Activated CD8-positive, alpha-beta T cell treated with anti-CD3 and anti-CD28 coated beads for 36 hours (primary cell): ENCODE data around the gene CWC27. TPM values are rescaled to one million over a fixed set of nuclear protein-coding genes. Genes with fewer than 3 reads are reported as not detected.

Experiments used
- ATAC-seq: fragments of 200-7000 bp; cut with Tn5 transposase; one replicate; pipeline ENCODE4 v1.10.0; 2021; ENCODE audit warnings: mild to moderate bottlenecking, moderate library complexity
- CTCF ChIA-PET: fragments of 350-600 bp; sonication (Branson Sonifier 250); formaldehyde crosslinking; loops from one replicate; lab custom pipeline; 2021; ENCODE audit warnings: antibody characterized with exemption; lab: Charles Lee
- POLR2A ChIA-PET: fragments of 350-600 bp; sonication (Branson Sonifier 250); formaldehyde crosslinking; loops from one replicate; lab custom pipeline; 2021; ENCODE audit warnings: antibody characterized with exemption; lab: Charles Lee
- DNase-seq: peaks from one replicate; pipeline ENCODE4 v3.0.0-alpha.2; 2020
- H3K27ac Mint-ChIP-seq: one replicate; pipeline ENCODE4 v1.8.0; 2021; ENCODE audit warnings: mild to moderate bottlenecking, mixed read lengths
- H3K27me3 Mint-ChIP-seq: one replicate; pipeline ENCODE4 v1.8.0; 2021; ENCODE audit warnings: mixed read lengths
- H3K36me3 Mint-ChIP-seq: one replicate; pipeline ENCODE4 v1.8.0; 2021; ENCODE audit warnings: low read depth, mixed read lengths
- H3K4me1 Mint-ChIP-seq: one replicate; pipeline ENCODE4 v1.8.0; 2021; ENCODE audit warnings: low read depth, mixed read lengths
- H3K4me3 Mint-ChIP-seq: one replicate; pipeline ENCODE4 v1.8.0; 2021; ENCODE audit warnings: mild to moderate bottlenecking, moderate library complexity, mixed read lengths
- H3K9me3 Mint-ChIP-seq: one replicate; pipeline ENCODE4 v1.8.0; 2021; ENCODE audit warnings: mixed read lengths
- intact Hi-C: fragments of 100-400 bp; cut with micrococcal nuclease; formaldehyde crosslinking; loops from one replicate; pipeline ENCODE4 v1.10.0; 2022
- total RNA-seq, 2 experiments: library from RNA; stranded (reverse); gene quantifications; one replicate each; pipeline ENCODE4 v1.2.3, GENCODE V29; 2021
- TF ChIP-seq, protein P1 (sequence below): fragments of 200-600 bp; IDR thresholded peaks from one replicate; pipeline ENCODE4 v1.8.0; 2022; ENCODE audit warnings: antibody characterized with exemption, mild to moderate bottlenecking

CWC27 gene
- total RNA-seq, 2 experiments from 2014 or later: 32.3 to 38.1 TPM

- H3K27me3 Mint-ChIP-seq: no peaks in the 10 kb centered on the region
- intact Hi-C loops: no loop called here
- POLR2A ChIA-PET: no interaction called here
- no peaks in the 10 kb centered on the region for H3K9me3 Mint-ChIP-seq
- ATAC-seq: no peak
- TF ChIP-seq, protein P1, sequence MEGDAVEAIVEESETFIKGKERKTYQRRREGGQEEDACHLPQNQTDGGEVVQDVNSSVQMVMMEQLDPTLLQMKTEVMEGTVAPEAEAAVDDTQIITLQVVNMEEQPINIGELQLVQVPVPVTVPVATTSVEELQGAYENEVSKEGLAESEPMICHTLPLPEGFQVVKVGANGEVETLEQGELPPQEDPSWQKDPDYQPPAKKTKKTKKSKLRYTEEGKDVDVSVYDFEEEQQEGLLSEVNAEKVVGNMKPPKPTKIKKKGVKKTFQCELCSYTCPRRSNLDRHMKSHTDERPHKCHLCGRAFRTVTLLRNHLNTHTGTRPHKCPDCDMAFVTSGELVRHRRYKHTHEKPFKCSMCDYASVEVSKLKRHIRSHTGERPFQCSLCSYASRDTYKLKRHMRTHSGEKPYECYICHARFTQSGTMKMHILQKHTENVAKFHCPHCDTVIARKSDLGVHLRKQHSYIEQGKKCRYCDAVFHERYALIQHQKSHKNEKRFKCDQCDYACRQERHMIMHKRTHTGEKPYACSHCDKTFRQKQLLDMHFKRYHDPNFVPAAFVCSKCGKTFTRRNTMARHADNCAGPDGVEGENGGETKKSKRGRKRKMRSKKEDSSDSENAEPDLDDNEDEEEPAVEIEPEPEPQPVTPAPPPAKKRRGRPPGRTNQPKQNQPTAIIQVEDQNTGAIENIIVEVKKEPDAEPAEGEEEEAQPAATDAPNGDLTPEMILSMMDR: no peak
- H3K4me1 Mint-ChIP-seq: peaks cover 2% of the 10 kb centered on the region
- DNase-seq: no peak
- H3K27ac Mint-ChIP-seq: no peak overlapping the region
- H3K4me3 Mint-ChIP-seq: no peak overlapping the region
- peaks cover 19% of the 10 kb centered on the region for H3K36me3 Mint-ChIP-seq
- CTCF ChIA-PET: no interaction called here
These were observed 65.3 kb downstream of the CWC27 start for GRCh38 chr5:64834037-64834436.

DNA sequence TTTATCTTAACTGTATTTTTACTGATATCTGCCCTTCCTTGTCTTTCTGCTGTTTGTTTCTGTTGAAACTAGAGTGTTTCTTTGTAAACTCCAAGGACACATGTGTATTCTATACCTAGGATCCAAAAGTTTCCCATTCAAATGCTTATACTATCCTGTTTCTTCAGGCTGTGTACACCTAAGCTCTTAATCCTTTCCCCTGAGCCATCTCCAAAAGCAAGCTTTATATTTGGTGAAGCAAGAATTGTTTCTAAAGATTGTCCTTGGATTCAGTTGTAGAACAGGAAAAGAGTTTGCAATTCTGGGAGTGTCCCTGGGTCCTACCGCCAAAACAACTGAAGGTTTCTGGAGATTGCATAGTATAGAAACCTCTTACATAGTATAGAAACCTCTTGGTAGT lies 65.9 kb downstream of the CWC27 start:
- intact Hi-C loops: no loop called here
- ATAC-seq: no peak
- Mint-ChIP-seq H3K36me3 (peaks cover 15% of the 10 kb centered on the region), H3K4me1 (peaks cover 2% of the 10 kb centered on the region), H3K27me3 (no peaks in the 10 kb centered on the region), H3K27ac (no peak overlapping the region), H3K4me3 (no peak overlapping the region), H3K9me3 (no peaks in the 10 kb centered on the region)
- POLR2A ChIA-PET: no interaction called here
- DNase-seq: no peak
- TF ChIP-seq, protein P1: no peak
- CTCF ChIA-PET: no interaction called here

DNA sequence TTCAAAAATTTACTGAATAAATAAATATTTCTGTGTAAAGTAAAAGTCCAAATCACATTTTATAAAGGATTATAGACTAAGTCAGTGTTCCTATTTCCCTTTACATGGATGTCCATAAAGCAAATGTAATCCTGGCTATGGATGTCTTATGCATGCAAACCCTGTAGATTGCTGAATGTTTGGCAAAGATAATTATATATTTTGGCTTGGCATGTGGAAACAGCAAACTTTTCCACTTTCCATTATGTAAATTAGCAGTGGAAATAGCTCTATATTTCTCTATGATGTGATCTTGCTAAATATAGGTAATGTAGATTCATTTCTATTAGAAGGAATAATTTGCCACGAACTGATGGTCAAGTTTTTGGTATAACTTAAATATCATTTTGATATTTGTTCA lies 66.5 kb downstream of the CWC27 start:
- CTCF ChIA-PET: no interaction called here
- H3K27ac Mint-ChIP-seq: no peak overlapping the region

DNA sequence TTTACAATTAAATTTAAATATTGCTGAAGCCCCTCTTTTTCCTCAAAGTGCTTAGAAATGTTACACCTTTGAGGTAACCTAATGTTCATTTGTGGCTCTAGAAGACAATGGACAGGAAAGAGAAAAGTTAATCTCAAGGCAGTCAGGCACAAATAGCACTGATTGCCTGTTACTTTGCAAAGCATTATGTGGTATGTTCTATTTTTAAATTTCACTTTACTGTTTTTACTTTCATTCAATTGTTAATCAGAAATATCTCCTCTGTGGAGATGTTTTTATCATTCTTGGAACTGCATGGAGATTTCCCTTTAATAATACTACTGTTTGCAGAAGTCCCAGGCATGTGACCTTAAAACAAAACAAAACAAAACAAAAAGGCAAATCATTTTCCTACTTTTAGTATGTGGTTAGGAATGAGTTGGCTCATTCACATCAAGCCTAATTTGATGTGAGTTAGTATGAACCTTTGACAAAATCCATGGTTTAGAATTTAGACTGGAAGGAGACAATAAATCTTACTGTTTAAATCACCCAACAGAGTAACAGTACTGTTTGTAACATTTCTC lies 67.5 kb downstream of the CWC27 start:
- CTCF ChIA-PET: no interaction called here
- TF ChIP-seq, protein P1: no peak
- no peak for ATAC-seq

More for the DNA sequence above, 66.5 kb downstream of the CWC27 start:
- DNase-seq (no peak), ATAC-seq (no peak)
- H3K4me3 Mint-ChIP-seq: no peak overlapping the region
- peaks cover 2% of the 10 kb centered on the region for H3K4me1 Mint-ChIP-seq
- intact Hi-C loops: no loop called here
- no peaks in the 10 kb centered on the region for H3K9me3 Mint-ChIP-seq
- POLR2A ChIA-PET: no interaction called here
- H3K36me3 Mint-ChIP-seq: peaks cover 14% of the 10 kb centered on the region
- H3K27me3 Mint-ChIP-seq: no peaks in the 10 kb centered on the region
- TF ChIP-seq, protein P1: no peak

GRCh38 chr5:64836786-64837185 lies 68.1 kb downstream of the CWC27 start:
- no peaks in the 10 kb centered on the region for H3K27me3 Mint-ChIP-seq
- ATAC-seq (no peak), DNase-seq (no peak)
- H3K4me3 Mint-ChIP-seq: no peak overlapping the region
- CTCF ChIA-PET: no interaction called here
- TF ChIP-seq, protein P1: no peak
- H3K4me1 Mint-ChIP-seq: peaks cover 2% of the 10 kb centered on the region
- POLR2A ChIA-PET: no interaction called here
- peaks cover 23% of the 10 kb centered on the region for H3K36me3 Mint-ChIP-seq
- no peak overlapping the region for H3K27ac Mint-ChIP-seq
- H3K9me3 Mint-ChIP-seq: no peaks in the 10 kb centered on the region
- intact Hi-C loops: no loop called here

More for the DNA sequence above, 67.5 kb downstream of the CWC27 start:
- intact Hi-C loops: no loop called here
- Mint-ChIP-seq H3K4me1 (peaks cover 2% of the 10 kb centered on the region), H3K27ac (no peak overlapping the region), H3K4me3 (no peak overlapping the region), H3K9me3 (no peaks in the 10 kb centered on the region), H3K27me3 (no peaks in the 10 kb centered on the region), H3K36me3 (peaks cover 21% of the 10 kb centered on the region)
- POLR2A ChIA-PET: no interaction called here
- no peak for DNase-seq
